Skin epidermis (tissue), 12 donors: ENCODE measurements around the gene CADPS.

ENCODE experiments used
- H3K27ac ChIP-seq, 21 experiments: fragments of 200-600 bp; sonication (generic) in 11 of 21; one replicate each; pipeline ENCODE4 v1.5.0; 2020; ENCODE audit warnings: mild to moderate bottlenecking in 3 of 21, inconsistent platforms in 2 of 21, moderate library complexity in 2 of 21
- H3K4me3 ChIP-seq, 7 experiments: fragments of 200-600 bp; sonication (generic) in 2 of 7; one replicate each; pipeline ENCODE4 v1.5.0; 2020; ENCODE audit warnings: inconsistent platforms in 2 of 7, mild to moderate bottlenecking in 2 of 7, moderate library complexity in 1 of 7

The CADPS gene

GRCh38 chr3:62875558-62876002 lies 364 bp upstream of the CADPS start:
- Histone ChIP-seq H3K27ac (no peak overlapping the region), H3K4me3 (peak overlapping the region in 2 of 7 experiments; percentile 29 to 45)

DNA sequence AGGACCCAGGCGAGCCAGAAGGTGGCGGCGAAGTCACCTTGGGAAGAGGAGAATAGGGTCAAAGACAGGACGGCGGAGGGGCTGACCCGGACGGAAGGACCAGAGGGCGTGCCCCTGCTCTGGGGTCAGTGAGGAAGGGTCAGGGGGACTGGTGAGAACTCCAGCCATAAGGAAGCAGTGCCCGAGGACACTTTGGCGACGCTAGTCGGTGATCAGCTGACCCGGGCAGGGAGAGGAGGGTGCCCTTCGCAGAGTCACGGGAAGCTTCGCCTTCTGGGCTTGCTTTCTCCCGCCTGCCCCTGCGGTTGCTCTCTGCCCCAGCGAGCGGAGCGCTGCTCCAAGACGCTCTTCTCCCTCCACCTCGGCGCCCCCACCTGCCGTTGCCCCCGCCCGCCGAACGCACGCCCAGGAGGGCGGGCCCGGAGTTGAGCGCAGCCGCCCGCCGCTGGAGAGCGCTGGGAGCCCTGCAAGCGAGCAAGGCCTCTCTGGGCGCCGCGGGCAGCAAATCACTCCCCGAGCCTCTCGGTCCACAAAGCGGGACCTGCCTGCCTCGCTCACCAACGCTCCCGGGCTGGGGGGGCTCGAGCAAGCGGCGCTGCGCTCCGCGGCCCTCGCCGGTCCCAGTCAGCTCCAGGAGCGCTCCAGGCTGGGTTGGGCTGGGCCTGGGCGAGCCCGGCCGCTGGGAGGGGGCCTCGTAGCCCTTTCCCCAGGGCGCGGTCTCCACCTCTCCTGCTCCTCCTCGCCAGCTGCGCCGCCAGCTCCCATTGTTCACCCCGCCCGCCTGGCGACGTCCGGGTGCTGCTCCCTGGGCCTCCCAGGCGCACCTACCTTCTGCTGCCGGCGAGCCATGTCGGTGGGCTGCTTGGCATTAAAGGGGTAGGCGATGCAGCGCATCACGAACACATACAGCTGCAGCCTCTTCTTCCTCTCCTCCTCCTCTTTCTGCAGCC lies 1.2 kb downstream of the CADPS start:
- H3K4me3 ChIP-seq = peak overlapping the region; percentile 15 to 45 (median 29)

DNA sequence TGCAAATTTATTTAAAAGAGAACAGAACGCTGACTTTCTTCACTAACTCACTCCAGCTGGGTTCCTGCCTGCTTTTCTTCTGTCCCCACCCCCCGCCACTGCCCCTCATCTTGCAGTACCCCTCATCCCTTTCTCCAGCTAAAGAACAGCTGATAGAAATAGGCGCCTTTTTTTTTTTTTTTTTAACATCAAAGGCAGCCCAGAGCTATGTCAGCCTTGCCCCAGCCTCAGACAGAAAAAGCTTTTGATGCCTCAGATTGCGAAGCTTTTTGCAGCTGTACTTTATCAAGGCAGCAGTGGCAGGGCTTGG lies 1.8 kb downstream of the CADPS start:
- Histone ChIP-seq H3K4me3 (peak overlapping the region in 5 of 7 experiments; percentile 28 to 45 (median 32)), H3K27ac (no peak overlapping the region)

More for the DNA sequence above, 1.2 kb downstream of the CADPS start:
- peak overlapping the region in 4 of 21 experiments; percentile 12 to 45 (median 31) for H3K27ac ChIP-seq

- Histone ChIP-seq H3K27ac (no peak overlapping the region), H3K4me3 (no peak overlapping the region)
Measured at GRCh38 chr3:62872318-62872717, 2.9 kb downstream of the CADPS start.

- Histone ChIP-seq H3K4me3 (no peak overlapping the region), H3K27ac (no peak overlapping the region)
Measured at GRCh38 chr3:62870321-62870720, 4.9 kb downstream of the CADPS start.

DNA sequence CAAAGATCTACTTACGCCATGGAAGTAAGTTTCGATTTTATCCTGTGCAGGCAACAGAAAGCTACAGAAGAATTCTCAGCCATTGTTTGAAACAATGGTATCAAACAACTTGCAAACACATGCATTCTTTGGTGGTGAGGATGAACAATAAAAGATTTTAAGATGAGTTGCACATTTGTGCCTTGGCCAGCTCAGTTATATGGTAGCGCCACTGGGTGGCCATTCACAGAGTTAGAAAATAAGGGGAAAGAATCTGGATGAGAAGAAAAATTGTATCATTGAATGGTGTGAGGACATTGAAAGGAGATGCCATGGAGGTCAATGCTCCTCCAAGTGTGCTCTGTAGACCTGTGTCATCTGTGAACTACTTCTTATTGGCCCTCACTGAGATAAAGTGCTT lies 11.6 kb downstream of the CADPS start:
- H3K4me3 ChIP-seq = no peak overlapping the region
- no peak overlapping the region for H3K27ac ChIP-seq

- Histone ChIP-seq H3K4me3 (no peak overlapping the region), H3K27ac (no peak overlapping the region)
Measured at GRCh38 chr3:62859203-62859791, 15.9 kb downstream of the CADPS start.

DNA sequence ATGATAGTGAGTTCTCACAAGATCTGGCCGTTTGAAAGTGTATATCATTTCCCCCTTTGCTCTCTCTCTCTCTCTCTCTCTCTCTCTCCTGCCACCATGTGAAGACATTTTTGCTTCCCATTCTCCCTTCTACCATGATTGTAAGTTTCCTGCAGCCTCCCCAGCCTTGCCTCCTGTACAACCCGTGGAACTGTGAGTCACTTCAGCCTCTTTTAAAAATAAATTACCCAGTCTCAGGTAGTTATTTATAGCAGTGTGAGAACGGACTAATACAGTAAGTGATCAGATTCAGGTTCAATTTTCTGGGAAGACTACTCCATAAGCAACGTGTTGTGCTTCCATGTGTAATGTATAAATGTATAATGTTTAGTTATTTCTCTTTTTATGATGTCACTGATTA lies 29.2 kb downstream of the CADPS start:
- H3K4me3 ChIP-seq = no peak overlapping the region
- H3K27ac ChIP-seq = no peak overlapping the region

DNA sequence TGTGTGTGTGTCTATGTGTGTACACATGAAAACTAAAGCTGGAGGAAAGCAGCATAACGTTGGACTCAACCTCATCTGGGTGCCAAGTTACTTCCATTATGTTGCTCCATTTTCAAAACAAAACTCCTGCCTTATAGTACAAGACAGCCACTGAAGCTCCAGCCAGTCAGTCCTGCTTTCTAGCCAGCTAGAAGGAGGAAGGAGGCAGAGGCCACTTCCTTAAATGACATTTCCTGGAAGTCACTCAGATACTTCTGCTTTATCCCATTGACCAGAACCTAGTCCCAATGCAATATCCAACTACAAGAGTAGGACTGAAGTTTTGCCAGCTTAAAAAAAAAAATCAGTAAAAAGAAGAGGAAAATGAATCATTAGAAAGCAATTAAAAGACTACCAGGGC lies 31.7 kb downstream of the CADPS start:
- H3K4me3 ChIP-seq = no peak overlapping the region

GRCh38 chr3:62839748-62840147 lies 35.5 kb downstream of the CADPS start:
- Histone ChIP-seq H3K4me3 (no peak overlapping the region), H3K27ac (no peak overlapping the region)

More for the DNA sequence above, 31.7 kb downstream of the CADPS start:
- no peak overlapping the region for H3K27ac ChIP-seq

DNA sequence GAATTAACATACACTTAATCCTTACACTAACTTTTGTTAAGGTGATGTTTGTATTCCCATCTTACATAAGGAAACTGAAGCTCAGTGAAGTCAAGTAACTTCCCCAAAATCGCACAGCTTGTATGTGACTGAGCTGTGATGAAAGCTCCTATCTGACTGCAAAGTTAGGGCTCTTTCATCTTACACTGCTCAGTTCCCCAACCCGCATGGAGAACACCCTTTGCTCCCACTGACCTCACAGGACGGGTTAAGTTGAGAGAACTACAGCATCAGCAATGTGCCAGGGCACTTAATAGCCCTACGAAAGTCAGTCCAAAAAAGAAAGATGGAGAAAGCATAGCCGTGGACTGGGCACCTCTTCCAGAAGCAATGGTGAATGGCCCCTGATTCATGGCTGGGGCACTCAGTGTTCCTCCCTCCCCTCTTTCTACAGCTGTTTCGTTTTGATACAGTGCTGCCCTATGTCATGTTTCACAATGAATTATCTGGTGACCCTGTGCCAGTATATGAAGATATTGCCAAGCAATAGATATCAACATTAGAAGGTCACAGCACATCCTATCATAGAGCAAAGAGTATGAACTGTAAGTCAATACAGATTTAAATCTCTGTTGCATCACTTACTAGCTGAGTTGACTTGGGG lies 38.0 kb downstream of the CADPS start:
- H3K27ac ChIP-seq = no peak overlapping the region
- H3K4me3 ChIP-seq = no peak overlapping the region

- Histone ChIP-seq H3K27ac (peak overlapping the region in 2 of 21 experiments; percentile 21 to 37), H3K4me3 (no peak overlapping the region)
Measured at GRCh38 chr3:62835554-62836236, 39.5 kb downstream of the CADPS start.

GRCh38 chr3:62833538-62833937 lies 41.7 kb downstream of the CADPS start:
- H3K4me3 ChIP-seq = no peak overlapping the region
- H3K27ac ChIP-seq = no peak overlapping the region

- H3K27ac ChIP-seq = no peak overlapping the region
- no peak overlapping the region for H3K4me3 ChIP-seq
Measured at GRCh38 chr3:62832553-62832952, 42.7 kb downstream of the CADPS start.

- Histone ChIP-seq H3K4me3 (no peak overlapping the region), H3K27ac (no peak overlapping the region)
Measured at GRCh38 chr3:62830727-62831322, 44.4 kb downstream of the CADPS start.

DNA sequence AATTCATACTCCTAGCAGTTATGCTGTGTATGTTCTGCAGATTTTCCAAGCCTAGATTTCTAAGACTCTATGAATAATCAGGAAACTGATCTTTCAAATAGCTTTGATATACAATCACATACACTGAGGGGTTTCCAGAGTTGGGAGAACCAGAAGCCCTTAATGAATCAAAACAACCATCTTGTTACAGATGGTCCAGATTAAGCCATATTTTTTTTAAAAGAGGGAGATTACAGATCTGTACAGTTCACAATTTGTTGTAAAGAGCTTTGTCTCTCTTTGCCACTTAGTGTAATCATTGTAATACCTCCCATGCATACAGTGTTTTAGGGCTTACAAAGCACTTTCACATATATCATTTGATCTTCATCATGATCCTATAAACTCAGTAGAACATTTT lies 47.7 kb downstream of the CADPS start:
- no peak overlapping the region for H3K4me3 ChIP-seq
- no peak overlapping the region for H3K27ac ChIP-seq

GRCh38 chr3:62824965-62825592 lies 50.1 kb downstream of the CADPS start:
- H3K4me3 ChIP-seq = no peak overlapping the region
- no peak overlapping the region for H3K27ac ChIP-seq

- no peak overlapping the region for H3K27ac ChIP-seq
- no peak overlapping the region for H3K4me3 ChIP-seq
Measured at GRCh38 chr3:62823461-62824050, 51.7 kb downstream of the CADPS start.

DNA sequence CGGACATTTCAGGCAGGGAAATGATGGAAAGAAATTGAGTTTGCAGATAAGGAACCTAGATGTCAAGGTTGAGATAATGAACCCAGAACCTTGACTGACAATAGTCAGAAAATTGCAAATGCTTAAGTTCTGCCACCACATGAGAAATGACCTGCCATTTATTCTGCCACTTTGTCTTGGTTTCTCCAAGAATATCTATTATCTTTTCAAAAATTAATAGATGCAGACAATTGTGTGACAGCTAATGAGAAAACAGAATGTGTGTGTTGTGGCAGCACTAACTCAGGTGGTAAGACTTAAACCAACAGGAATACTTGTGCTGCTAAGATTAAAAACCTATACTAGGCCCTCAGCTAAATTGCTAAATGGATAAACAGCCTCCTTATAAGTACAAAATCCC lies 52.3 kb downstream of the CADPS start:
- no peak overlapping the region for H3K27ac ChIP-seq

More for the DNA sequence above, 52.3 kb downstream of the CADPS start:
- H3K4me3 ChIP-seq = no peak overlapping the region
